ENCODE measurements around the gene LRRC45.

DNA sequence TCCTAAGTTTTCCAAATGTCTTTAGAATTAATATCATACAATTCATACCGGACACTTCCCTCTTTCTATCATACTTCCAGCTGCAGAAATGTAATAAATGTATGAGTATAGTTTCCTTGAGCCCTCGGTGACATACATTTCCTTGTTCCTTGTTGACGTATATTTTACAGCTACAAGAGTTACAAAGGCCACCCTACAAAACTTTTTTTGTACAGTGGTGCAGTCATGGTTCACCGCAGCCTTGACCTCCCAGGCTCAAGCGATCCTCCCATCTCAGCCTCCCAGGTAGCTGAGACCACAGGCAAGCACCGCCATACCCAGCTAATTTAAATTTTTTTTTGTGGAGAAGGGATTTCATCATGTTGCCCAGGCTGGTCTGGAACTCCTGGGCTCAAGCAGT lies 49.7 kb downstream of the LRRC45 start:
- TF ChIP-seq, protein P1, sequence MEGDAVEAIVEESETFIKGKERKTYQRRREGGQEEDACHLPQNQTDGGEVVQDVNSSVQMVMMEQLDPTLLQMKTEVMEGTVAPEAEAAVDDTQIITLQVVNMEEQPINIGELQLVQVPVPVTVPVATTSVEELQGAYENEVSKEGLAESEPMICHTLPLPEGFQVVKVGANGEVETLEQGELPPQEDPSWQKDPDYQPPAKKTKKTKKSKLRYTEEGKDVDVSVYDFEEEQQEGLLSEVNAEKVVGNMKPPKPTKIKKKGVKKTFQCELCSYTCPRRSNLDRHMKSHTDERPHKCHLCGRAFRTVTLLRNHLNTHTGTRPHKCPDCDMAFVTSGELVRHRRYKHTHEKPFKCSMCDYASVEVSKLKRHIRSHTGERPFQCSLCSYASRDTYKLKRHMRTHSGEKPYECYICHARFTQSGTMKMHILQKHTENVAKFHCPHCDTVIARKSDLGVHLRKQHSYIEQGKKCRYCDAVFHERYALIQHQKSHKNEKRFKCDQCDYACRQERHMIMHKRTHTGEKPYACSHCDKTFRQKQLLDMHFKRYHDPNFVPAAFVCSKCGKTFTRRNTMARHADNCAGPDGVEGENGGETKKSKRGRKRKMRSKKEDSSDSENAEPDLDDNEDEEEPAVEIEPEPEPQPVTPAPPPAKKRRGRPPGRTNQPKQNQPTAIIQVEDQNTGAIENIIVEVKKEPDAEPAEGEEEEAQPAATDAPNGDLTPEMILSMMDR (IDR thresholded peaks at IDR 0.05; ENCODE audit: low read depth, low read length), result no peak
- TF ChIP-seq EZH2phosphoT487 (IDR thresholded peaks at IDR 0.05; ENCODE audit: low read depth), result no peak
